Measurements from ENCODE around the gene HNRNPDL.

Gene HNRNPDL

GRCh38 chr4:82373816-82374625 lies 56.2 kb downstream of the HNRNPDL start, which contains the start of gene HNRNPD:
HNRNPD (minus strand) TSS chr4:82373991; CDS start chr4:82373678, 313 bp downstream.
- no peaks in the 10 kb centered on the region for H3K27me3 ChIP-seq (ENCODE audit: control insufficient read depth in 1 of 2, insufficient read depth in 2 of 2, low read length in 2 of 2)
- peaks cover 25 to 31% of the 10 kb centered on the region in 2 donors for H3K4me1 ChIP-seq (ENCODE audit: control insufficient read depth in 1 of 2, insufficient read depth in 2 of 2, low read length in 2 of 2)
- H3K27ac ChIP-seq (ENCODE audit: low read depth, low read length), result peak within 1 kb of the TSS; percentile 100
- peak within 1 kb of the TSS; percentile 88 to 98 for H3K4me3 ChIP-seq (ENCODE audit: low read depth in 1 of 2, low read length in 2 of 2)
- H3K9ac ChIP-seq (ENCODE audit: low read depth in 1 of 2, low read length in 2 of 2), result peak within 1 kb of the TSS; percentile 89 to 93
- no peaks in the 10 kb centered on the region for H3K9me3 ChIP-seq (ENCODE audit: control insufficient read depth in 1 of 2, low read length in 2 of 2)
- H3K36me3 ChIP-seq (ENCODE audit: control insufficient read depth in 1 of 2, insufficient read depth in 2 of 2, low read length in 2 of 2), result no peaks in the 10 kb centered on the region

DNA sequence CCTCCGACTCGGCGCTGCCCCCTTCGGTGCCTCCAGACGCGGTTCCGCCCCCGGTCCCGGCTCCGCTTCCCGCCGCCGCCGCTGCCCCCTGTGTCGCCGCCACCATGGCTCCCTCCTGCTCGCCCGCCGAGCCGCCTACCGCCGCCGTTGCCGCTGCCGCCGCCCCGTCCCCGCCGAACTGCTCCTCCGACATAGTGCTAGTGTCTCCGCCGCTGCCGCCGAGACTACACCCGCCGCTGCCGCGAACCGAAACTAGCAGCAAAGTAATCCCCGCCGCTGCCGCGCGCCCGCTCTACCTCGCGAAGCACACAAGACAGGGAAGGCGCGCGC lies 56.8 kb downstream of the HNRNPDL start:
- Histone ChIP-seq H3K4me1 (ENCODE audit: control insufficient read depth in 1 of 2, insufficient read depth in 2 of 2, low read length in 2 of 2) (peaks cover 26 to 37% of the 10 kb centered on the region in 2 donors), H3K9ac (ENCODE audit: low read depth in 1 of 2, low read length in 2 of 2) (peak overlapping the region; percentile 89 to 93), H3K36me3 (ENCODE audit: control insufficient read depth in 1 of 2, insufficient read depth in 2 of 2, low read length in 2 of 2) (peaks cover 0 to 2% of the 10 kb centered on the region in 2 donors), H3K27me3 (ENCODE audit: control insufficient read depth in 1 of 2, insufficient read depth in 2 of 2, low read length in 2 of 2) (no peaks in the 10 kb centered on the region), H3K9me3 (ENCODE audit: control insufficient read depth in 1 of 2, low read length in 2 of 2) (no peaks in the 10 kb centered on the region), H3K27ac (ENCODE audit: low read depth, low read length) (peak overlapping the region; percentile 100), H3K4me3 (ENCODE audit: low read depth in 1 of 2, low read length in 2 of 2) (peak overlapping the region; percentile 88 to 98)
